NCI-H146 treated with DMSO at 0.1 percent for 48 hours (cell line): ENCODE results near the gene METRNL.
"Not testable (repeated sequence)": the region's sequence is repeated elsewhere in the genome, so short reads cannot be mapped to it uniquely, and the experiment has no call there.

Experiments
- DNase-seq: peaks from one replicate; lab custom pipeline; 2025; ENCODE audit not compliant: unreplicated experiment; lab: John Stamatoyannopoulos, UW

Gene METRNL

GRCh38 chr17:83118071-83118841 lies 38.8 kb downstream of the METRNL start:
- DNase-seq, result no peak

GRCh38 chr17:83119987-83120864 lies 40.8 kb downstream of the METRNL start:
- DNase-seq, result no peak

- not testable (repeated sequence) for DNase-seq
These were observed 42.1 kb downstream of the METRNL start for GRCh38 chr17:83121473-83121872.

- no peak for DNase-seq
These were observed 42.8 kb downstream of the METRNL start for GRCh38 chr17:83121921-83122820.

GRCh38 chr17:83122834-83123233 lies 43.4 kb downstream of the METRNL start:
- no peak for DNase-seq

GRCh38 chr17:83123896-83124801 lies 44.7 kb downstream of the METRNL start:
- no peak for DNase-seq

GRCh38 chr17:83124871-83125514 lies 45.6 kb downstream of the METRNL start:
- no peak for DNase-seq

- DNase-seq, result no peak
These were observed 46.3 kb downstream of the METRNL start for GRCh38 chr17:83125515-83126274.

- DNase-seq, result no peak
These were observed 46.9 kb downstream of the METRNL start for GRCh38 chr17:83126275-83126811.

- DNase-seq, result no peak
These were observed 48.2 kb downstream of the METRNL start for GRCh38 chr17:83127431-83128160.

- DNase-seq, result no peak
These were observed 49.2 kb downstream of the METRNL start for GRCh38 chr17:83128306-83129240.

GRCh38 chr17:83129676-83130075 lies 50.3 kb downstream of the METRNL start:
- no peak for DNase-seq

GRCh38 chr17:83131401-83132011 lies 52.1 kb downstream of the METRNL start:
- no peak for DNase-seq

- no peak for DNase-seq
These were observed 53.1 kb downstream of the METRNL start for GRCh38 chr17:83132251-83133081.

- no peak for DNase-seq
These were observed 54.1 kb downstream of the METRNL start for GRCh38 chr17:83133302-83134121.
